ENCODE data around the gene FBXW5. TPM values are rescaled to one million over a fixed set of nuclear protein-coding genes. Genes with fewer than 3 reads are reported as not detected.

Gene FBXW5
- total and polyA plus RNA-seq, 8 donors: 47.7 to 435 (median 120) TPM

DNA sequence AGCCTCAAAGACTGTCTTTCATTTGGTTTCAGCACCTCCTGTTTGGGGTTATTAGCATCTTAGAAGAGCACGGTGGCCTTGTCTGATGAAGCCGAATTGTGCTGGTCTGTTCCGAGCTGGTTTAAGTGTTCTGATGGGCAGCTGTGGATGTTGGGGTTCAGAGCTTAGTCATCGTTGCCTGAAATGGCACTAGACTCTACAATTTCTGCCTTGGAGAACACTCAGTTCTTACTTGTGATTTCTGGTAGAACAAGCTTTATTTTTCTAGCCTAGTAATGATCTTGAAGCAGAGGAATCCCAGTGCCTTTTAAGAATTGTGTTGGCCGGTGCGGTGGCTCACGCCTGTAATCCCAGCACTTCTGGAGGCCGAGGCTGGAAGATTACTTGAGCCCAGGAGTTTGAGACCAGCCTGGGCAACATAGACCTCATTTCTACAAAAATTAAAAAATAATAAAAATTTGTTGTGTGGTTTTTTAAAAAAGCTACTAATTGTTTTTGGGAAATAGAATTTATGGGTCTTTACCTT, 7.8 kb downstream of the FBXW5 start:
- TF ChIP-seq, protein P1, sequence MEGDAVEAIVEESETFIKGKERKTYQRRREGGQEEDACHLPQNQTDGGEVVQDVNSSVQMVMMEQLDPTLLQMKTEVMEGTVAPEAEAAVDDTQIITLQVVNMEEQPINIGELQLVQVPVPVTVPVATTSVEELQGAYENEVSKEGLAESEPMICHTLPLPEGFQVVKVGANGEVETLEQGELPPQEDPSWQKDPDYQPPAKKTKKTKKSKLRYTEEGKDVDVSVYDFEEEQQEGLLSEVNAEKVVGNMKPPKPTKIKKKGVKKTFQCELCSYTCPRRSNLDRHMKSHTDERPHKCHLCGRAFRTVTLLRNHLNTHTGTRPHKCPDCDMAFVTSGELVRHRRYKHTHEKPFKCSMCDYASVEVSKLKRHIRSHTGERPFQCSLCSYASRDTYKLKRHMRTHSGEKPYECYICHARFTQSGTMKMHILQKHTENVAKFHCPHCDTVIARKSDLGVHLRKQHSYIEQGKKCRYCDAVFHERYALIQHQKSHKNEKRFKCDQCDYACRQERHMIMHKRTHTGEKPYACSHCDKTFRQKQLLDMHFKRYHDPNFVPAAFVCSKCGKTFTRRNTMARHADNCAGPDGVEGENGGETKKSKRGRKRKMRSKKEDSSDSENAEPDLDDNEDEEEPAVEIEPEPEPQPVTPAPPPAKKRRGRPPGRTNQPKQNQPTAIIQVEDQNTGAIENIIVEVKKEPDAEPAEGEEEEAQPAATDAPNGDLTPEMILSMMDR (IDR thresholded peaks at IDR 0.05): no peak
- no peak for TF ChIP-seq POLR2A (IDR thresholded peaks at IDR 0.05)
- no peak for TF ChIP-seq EP300 (IDR thresholded peaks at IDR 0.05)
- no peak for TF ChIP-seq POLR2AphosphoS5 (IDR thresholded peaks at IDR 0.05)
- no peaks in the 10 kb centered on the region for H3K9me3 ChIP-seq
- no peak overlapping the region for H3K27ac ChIP-seq
- DNase-seq: no peak
- peaks cover 0 to 3% (median under 1%) of the 10 kb centered on the region in 4 donors for H3K4me1 ChIP-seq
- intact Hi-C loops (cut with DNase I; ENCODE audit: low total_unique reads): no loop called here
- peaks cover 21 to 39% (median 33%) of the 10 kb centered on the region in 4 donors for H3K36me3 ChIP-seq
- no peaks in the 10 kb centered on the region for H3K27me3 ChIP-seq
- H3K4me3 ChIP-seq: no peak overlapping the region
- 89 to 93% (median 92%) methylated on average over 8 of the region's 8 CpGs for WGBS, 5 donors

DNA sequence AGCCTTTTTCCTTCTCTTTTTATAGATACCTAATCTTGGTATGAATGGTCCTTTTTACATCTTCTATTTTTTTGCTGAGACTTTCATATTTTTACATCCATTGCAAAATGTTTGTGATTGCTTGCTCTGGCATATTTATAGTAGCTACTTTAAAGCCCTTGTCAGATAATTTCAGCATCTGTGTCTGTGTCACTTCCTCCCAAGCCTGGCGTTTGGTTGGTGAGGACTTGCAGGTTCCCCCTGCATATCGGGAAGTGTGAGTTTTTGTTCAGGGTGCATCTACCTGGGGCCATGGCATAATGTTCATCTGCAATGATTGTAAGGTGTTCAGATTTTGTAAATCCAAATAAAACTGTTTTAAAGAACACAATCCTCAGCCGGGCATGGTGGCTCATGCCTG, 8.9 kb downstream of the FBXW5 start:
- intact Hi-C loops (cut with DNase I; ENCODE audit: low total_unique reads): no loop called here
- Histone ChIP-seq H3K4me3 (no peak overlapping the region), H3K9me3 (no peaks in the 10 kb centered on the region), H3K27me3 (no peaks in the 10 kb centered on the region), H3K27ac (no peak overlapping the region), H3K4me1 (no peaks in the 10 kb centered on the region), H3K36me3 (peaks cover 11 to 29% (median 22%) of the 10 kb centered on the region in 4 donors)
- 82 to 88% (median 86%) methylated on average over 3 of the region's 3 CpGs for WGBS, 5 donors
- no peak for TF ChIP-seq POLR2AphosphoS5 (IDR thresholded peaks at IDR 0.05)
- TF ChIP-seq, protein P1 (IDR thresholded peaks at IDR 0.05): no peak
- TF ChIP-seq POLR2A (IDR thresholded peaks at IDR 0.05): no peak
- no peak for TF ChIP-seq EP300 (IDR thresholded peaks at IDR 0.05)
- no peak for DNase-seq

DNA sequence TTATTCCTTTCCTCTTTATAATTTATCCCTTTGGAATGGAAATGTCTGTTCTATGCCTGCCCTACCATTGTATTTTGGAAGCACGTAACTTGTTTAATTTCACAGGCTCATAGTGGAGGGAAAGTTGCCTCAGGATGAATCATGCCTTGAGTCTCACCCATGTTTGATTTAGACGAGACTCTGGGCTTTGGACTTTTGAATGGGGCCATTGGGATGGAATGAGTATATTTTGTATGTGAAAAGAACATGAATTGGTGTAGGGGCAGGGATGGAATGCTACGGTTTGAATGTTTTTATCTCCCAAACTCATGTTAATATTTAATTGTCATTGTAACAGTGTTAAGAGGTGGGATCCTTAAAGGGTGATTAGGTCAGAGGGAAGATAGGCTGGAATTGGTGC, 10.3 kb downstream of the FBXW5 start:
- Histone ChIP-seq H3K27ac (no peak overlapping the region), H3K9me3 (no peaks in the 10 kb centered on the region), H3K27me3 (no peaks in the 10 kb centered on the region), H3K36me3 (peaks cover 0 to 18% (median 9%) of the 10 kb centered on the region in 4 donors), H3K4me1 (no peaks in the 10 kb centered on the region), H3K4me3 (no peak overlapping the region)
- 76 to 87% (median 84%) methylated on average over 3 of the region's 3 CpGs for WGBS, 5 donors
- TF ChIP-seq EP300 (IDR thresholded peaks at IDR 0.05) (no peak), POLR2A (IDR thresholded peaks at IDR 0.05) (no peak), POLR2AphosphoS5 (IDR thresholded peaks at IDR 0.05) (no peak)
- TF ChIP-seq, protein P1 (IDR thresholded peaks at IDR 0.05): no peak
- DNase-seq: no peak
- intact Hi-C loops (cut with DNase I; ENCODE audit: low total_unique reads): no loop called here

DNA sequence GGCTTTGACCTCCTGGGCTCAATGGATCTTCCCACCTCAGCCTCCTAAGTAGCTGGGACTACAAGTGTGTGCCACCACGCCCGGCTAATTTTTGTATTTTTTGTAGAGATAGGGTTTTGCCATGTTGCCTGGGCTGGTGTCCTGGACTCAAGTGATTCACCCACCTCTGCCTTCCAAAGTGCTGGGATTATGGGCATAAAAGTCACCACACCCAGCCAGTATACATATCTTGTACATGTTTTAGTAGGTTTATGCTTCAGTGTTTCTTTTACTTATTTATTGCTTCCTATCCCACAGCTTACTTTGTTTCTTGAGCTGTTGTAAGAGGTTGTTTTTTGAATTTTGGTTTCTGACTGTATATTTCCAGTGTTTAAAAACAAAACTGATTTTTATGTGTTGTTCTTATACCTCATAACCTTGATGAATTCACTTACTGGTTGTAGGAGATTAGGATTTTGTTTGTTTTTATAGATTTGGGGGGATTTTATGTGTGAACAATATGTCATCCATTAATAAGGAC, 12.9 kb downstream of the FBXW5 start:
- TF ChIP-seq EP300 (IDR thresholded peaks at IDR 0.05): no peak
- TF ChIP-seq POLR2A (IDR thresholded peaks at IDR 0.05): no peak
- no peaks in the 10 kb centered on the region for H3K4me1 ChIP-seq
- no peak overlapping the region for H3K4me3 ChIP-seq
- H3K27ac ChIP-seq: no peak overlapping the region
- intact Hi-C loops (cut with DNase I; ENCODE audit: low total_unique reads): no loop called here
- peaks cover 0 to 21% (median 19%) of the 10 kb centered on the region in 4 donors for H3K36me3 ChIP-seq
- H3K27me3 ChIP-seq: no peaks in the 10 kb centered on the region
- no peak for DNase-seq
- WGBS, 5 donors: 92 to 100% (median 95%) methylated on average over 2 of the region's 2 CpGs
- no peaks in the 10 kb centered on the region for H3K9me3 ChIP-seq

DNA sequence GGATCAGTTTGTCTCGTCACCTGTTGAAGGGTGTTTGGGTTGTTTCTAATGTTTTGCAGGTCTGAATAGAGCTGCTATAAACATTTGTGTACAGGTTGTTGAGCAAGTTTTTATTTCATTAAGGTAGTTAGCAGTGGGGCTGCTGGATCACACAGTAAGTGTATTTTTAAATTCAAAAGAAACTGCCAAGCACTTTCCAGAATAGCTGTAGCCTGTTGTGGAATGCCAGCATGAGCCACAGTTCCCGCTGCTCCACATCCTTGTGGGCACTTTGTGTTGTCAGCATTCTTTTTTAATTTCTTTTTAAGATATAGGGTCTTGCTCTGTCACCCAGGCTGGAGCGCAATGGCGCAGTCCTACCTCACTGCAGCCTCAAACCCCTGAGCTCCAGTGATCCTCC, 14.5 kb downstream of the FBXW5 start:
- intact Hi-C loops (cut with DNase I; ENCODE audit: low total_unique reads): no loop called here
- no peak overlapping the region for H3K4me3 ChIP-seq
- no peaks in the 10 kb centered on the region for H3K27me3 ChIP-seq
- 96 to 98% (median 97%) methylated on average over 4 of the region's 4 CpGs for WGBS, 5 donors
- no peaks in the 10 kb centered on the region for H3K4me1 ChIP-seq
- H3K36me3 ChIP-seq: peaks cover 0 to 38% (median 35%) of the 10 kb centered on the region in 4 donors
- no peak for DNase-seq
- H3K27ac ChIP-seq: no peak overlapping the region
- TF ChIP-seq POLR2A (IDR thresholded peaks at IDR 0.05) (no peak), POLR2AphosphoS5 (IDR thresholded peaks at IDR 0.05) (no peak), EP300 (IDR thresholded peaks at IDR 0.05) (no peak)
- TF ChIP-seq, protein P1 (IDR thresholded peaks at IDR 0.05): no peak
- H3K9me3 ChIP-seq: no peaks in the 10 kb centered on the region

All from stomach (tissue), 9 donors.